SHP77 (cell line): ENCODE results near the gene DCDC1.
"Not testable (repeated sequence)": the region's sequence is repeated elsewhere in the genome, so short reads cannot be mapped to it uniquely, and the experiment has no call there.

Experiments used
- DNase-seq, 2 experiments: peaks; one replicate each; lab custom pipeline; 2025; lab: John Stamatoyannopoulos, UW

Gene DCDC1

DNA sequence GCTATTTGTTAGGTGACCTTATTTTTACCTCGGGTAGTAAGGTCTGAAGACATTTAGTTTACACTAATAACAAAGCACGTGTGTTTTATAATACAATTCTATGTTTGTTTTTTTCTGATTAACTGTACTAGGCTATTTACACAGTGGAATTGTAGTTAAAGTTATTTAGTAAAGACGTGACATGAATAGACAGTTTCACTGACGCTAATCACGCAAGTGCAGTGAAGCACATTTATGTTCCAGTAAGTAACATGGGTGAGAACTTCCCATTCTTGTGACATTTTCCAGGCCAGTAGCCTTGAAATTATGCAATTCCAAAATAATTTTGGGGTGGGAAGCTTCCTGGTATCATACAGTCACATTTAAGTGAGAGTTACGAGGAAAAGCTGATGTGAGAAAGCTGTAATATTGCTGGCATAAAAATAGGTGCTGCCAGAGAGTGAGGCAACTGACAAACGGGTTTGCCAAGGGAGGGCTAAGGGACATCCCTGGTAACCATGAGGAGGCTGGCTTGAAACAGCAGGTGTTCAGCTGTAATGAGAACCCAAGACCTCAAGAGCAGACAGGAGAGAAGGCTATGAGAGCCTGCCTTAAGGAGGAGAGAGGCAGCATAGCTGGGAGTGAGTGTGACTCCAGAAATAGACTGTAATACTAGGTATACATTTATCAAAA, 378.8 kb downstream of the DCDC1 start:
- DNase-seq, result peak; percentile 45 to 53

DNA sequence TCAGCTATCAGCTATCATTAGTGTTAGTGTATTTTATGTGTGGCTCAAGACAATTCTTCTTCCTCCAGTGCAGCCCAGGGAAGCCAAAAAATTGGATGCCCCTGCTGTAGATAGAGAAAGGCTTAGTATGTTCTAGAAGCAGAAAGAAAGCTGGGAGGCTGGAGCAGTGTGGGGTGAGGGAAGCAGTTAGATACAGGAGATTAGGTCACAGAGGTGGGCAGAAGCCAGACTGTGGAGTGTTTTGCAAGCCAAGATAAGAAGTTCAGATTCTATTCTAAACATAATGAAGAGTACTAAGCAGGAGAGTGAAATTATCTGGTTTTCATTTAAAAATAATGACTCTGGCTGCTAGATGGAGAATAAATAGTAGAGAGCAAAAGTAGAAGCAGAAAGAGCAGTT, 381.7 kb downstream of the DCDC1 start:
- DNase-seq, result no peak

GRCh38 chr11:30985536-30985935, 384.0 kb downstream of the DCDC1 start:
- DNase-seq, result no peak

- DNase-seq, result no peak
Measured at GRCh38 chr11:30984827-30985226, 384.7 kb downstream of the DCDC1 start.

GRCh38 chr11:30984442-30984816, 385.1 kb downstream of the DCDC1 start:
- DNase-seq, result no peak

- DNase-seq, result no peak
Measured at GRCh38 chr11:30983776-30984441, 385.6 kb downstream of the DCDC1 start.

DNA sequence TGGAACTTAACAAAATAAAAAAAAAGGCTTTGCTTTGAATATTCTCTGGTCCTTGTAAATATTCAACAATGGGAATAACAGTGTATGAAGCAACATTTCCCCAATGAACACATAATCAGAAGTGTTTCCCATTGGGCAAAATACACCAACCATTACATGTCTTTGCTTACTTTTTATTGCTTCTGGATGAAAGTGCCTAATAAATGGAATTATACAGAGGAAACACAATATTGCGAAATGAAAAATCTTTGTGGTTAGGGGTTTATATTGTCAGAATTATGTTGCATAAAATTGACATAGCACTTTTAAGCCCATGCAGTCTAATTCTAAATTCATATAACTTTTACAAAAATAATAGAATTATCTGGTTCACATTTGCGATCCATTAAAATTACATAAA, 386.4 kb downstream of the DCDC1 start:
- DNase-seq, result no peak

DNA sequence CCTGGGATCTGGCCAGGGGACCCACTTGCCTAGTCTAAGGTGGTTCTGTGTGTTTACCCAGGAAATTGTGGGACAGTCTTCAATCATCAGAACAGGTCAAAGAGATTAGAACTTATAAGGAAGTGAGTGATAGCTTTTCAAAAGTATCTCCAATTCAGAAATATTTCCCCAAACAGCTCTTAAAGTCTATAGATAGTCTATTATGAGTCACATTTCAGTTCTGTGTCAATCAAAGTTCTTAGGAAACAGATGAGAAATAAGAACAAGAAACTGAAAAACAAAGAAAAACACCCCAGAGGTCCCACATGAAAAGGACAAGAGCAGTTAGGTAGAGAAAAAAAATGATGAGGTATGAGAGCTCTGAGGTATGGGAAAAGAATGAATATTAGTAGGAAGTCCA, 402.0 kb downstream of the DCDC1 start:
- no peak for DNase-seq

GRCh38 chr11:30960387-30960992, 409.0 kb downstream of the DCDC1 start:
- DNase-seq, result peak; percentile 4 to 13

DNA sequence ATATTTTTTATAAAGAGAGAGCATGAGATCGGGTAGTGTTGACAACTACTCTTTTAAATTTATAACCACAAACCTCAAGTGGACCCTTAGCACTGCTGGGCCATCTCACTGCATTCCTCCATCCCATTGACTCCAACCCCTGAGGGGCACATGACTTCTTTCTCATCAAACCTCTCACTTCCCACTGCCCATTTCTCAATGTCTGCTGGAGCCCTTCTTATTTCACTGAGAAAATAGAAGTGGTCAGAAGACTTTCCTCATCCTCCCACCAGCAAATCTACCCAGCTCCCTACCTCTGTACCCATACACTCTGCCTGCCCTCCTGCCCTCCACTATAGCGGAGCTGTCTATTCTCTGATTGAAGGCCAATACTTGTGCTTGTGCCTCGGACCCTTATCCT, 412.8 kb downstream of the DCDC1 start:
- no peak for DNase-seq

DNA sequence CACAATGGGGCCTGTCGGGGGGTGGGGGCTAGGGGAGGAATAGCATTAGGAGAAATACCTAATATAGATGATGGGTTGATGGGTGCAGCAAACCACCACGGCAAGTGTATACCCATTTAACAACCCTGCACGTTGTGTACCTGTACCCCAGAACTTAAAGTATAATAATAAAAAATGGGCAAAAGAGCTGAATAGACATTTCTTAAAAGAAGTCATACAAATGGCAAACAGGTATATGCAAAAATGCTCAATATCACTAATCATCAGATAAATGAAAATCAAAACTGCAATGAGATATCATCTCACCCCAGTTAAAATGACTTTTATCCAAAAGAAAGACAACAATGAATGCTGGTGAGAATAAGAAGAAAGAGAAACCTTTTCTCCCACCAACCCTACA, 419.7 kb downstream of the DCDC1 start:
- no peak for DNase-seq

DNA sequence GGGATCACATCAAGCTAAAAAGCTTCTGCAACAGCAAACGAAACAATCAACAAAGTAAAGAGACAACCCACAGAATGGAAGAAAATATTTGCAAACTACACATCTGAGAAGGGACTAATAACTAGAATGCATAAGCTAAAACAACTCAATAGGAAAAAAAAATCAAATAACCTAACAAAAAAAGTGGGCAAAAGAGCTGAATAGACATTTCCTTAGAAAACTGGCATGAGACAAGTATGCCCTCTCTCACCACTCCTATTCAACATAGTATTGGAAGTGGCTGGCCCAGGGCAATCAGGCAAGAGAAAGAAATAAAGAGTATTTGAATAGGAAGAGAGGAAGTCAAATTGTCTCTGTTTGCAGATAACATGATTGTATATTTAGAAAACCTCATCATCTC, 421.8 kb downstream of the DCDC1 start:
- DNase-seq, result not testable (repeated sequence)

DNA sequence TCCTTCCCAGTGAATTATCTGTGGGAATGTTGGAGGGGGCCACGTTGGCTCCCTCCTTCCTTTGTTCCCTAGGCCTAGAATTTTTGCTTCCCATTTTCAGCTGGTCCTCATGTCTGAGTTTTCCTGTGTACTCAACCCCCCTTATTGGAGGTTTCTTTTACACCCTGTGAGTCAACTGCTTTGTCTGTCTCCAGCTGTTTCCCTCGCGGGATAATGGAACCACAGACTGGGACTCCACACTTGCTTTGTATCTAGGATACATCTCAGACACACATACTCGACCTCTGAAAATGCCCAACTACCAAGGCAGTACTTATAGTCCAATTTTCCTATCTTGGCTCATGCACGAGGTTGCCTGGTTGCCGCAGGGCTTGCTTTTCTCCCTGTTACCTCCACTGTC, 430.7 kb downstream of the DCDC1 start:
- DNase-seq, result no peak

DNA sequence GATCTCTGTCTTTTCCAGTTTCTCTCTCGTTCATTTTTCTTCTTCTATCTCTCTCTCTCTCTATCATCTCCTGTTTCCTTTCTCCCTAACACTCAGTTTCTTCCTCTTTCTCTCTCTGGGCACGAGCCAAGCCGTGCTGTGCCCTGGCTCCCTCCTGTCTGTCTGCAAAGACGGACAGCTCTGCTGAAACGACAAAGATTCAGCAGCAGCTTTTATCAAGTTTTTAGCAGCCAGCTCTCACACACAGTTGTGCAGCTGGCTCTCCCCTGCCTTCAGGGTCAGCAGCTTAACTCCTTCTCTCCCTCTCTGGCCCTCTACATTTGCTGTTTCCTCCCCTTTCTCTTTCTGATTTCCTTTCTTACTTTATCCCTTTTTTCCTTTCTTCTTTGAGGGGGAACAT, 431.4 kb downstream of the DCDC1 start:
- no peak for DNase-seq

DNA sequence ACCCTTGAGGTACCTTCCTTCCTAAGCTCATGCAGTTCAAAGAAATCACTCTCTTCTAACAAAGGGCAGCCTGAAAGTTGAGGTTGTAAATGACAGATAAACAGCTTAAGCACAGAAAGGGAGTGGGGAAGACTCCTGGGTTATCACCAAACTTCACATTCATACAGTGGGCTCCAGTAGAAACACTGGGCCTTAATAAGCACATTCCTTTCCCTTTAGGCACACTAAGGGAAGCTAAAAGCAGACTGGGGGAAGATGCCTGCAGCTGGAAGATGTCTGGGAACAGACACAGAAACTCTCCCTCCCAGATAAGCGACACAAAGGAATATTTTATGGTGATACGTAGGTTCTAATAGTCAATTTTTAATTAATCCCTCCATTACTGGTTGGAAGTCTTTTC, 433.0 kb downstream of the DCDC1 start:
- DNase-seq, result no peak

- no peak for DNase-seq
Measured at GRCh38 chr11:30935861-30936260, 433.7 kb downstream of the DCDC1 start.

DNA sequence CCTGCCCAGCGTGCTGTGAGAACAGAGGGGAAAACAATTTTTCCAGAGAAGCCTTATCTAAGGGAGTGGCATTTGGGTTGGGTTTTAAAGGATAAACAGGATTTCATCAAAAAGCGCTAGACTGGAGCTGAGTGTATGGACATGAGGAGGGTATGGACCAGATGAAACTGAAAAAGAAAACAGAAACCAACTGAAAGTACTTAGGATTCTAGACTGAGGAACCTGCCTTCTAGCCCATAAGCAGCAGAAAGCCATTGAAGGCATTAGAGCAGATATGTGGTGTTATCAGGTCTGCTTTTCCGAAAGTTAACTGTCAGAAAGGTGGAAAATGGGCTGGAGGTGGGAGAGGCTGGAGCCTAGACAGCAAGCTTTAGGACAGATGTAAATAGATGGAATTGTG, 443.4 kb downstream of the DCDC1 start:
- DNase-seq, result no peak

DNA sequence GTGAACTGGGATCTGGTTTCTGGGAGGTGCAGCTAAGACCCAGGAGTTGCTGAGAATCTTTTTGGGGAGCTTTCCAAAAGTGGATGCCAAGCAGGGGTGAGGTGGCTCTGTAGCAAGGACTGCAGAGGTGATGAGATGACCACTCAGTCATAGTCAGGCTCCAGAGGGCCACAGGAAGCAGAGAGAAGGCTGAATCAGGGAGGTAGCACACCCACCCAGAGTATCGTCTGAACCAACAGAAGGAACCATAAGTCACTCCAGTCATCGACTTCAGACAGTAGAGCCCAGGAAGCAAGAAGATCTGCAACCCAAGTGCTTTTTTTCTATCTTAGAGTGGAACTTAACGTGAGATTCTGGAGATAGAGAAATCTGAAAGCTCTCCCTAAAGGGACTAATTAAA, 447.7 kb downstream of the DCDC1 start:
- no peak for DNase-seq

- DNase-seq, result no peak
Measured at GRCh38 chr11:30919389-30920152, 450.0 kb downstream of the DCDC1 start.

DNA sequence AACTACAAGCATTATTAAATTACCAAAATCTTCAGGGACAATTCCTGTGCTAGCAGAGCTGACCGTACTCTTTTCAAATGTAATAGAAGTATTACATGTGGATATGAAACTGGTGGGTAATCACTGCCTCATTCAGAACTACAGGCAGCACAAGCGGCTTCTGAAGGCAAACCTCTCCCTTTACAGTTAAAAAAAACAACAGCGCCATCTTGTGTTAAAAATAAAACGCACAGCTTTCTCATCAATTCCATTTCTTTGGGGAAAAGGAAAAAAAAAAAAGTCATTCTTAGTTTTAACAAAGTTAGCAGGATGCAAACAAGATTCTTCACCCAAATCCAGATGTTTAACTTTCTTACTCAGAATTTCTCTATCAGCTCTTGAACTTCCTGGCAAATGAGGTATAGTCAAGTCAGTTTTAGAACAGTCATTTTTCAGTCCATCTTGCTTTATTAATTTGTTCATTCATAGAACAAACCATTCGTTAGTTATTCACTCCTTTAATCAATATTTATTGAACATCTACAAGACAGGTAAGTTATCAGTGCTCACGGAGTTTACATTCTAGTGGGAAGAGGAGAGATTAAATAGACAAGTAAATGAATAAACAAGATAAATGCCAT, 451.6 kb downstream of the DCDC1 start:
- DNase-seq, result no peak

GRCh38 chr11:30917266-30917665, 452.3 kb downstream of the DCDC1 start:
- DNase-seq, result no peak

- DNase-seq, result no peak
Measured at GRCh38 chr11:30916764-30917163, 452.8 kb downstream of the DCDC1 start.
